GM12878 (cell line): ENCODE measurements around the gene NT5C3A. TPM values are rescaled to one million over a fixed set of nuclear protein-coding genes. Genes with fewer than 3 reads are reported as not detected.

Source experiments
- ATAC-seq: fragments of 200-7000 bp; cut with Tn5 transposase; 3 replicates; pipeline ENCODE4 v1.9.1; 2020; ENCODE audit warnings: mild to moderate bottlenecking, moderate library complexity
- BruUV-seq: library from RNA; stranded (reverse); fragments of 400-500 nt; replicated peaks from 2 replicates; lab custom pipeline; 2021; lab: Mats Ljungman, UMichigan
- CTCF ChIA-PET: fragments of 300-600 bp; sonication (Branson Sonifier 250); formaldehyde crosslinking; extraction: SDS; loops from one replicate; lab custom pipeline; 2021; ENCODE audit warnings: inconsistent platforms; lab: Yijun Ruan, JAX
- POLR2A ChIA-PET: fragments of 350-600 bp; formaldehyde crosslinking; extraction: SDS; loops from one replicate; lab custom pipeline; 2021; ENCODE audit warnings: inconsistent platforms; lab: Charles Lee
- RAD21 ChIA-PET: fragments of 300-600 bp; sonication (Branson Sonifier 250); formaldehyde crosslinking; loops from one replicate; lab custom pipeline; 2023; ENCODE audit warnings: antibody characterized with exemption; ENCODE audit not compliant: unreplicated experiment; lab: Charles Lee
- SMC1A ChIA-PET: fragments of 300-600 bp; sonication (Branson Sonifier 250); formaldehyde crosslinking; loops from one replicate; lab custom pipeline; 2023; ENCODE audit not compliant: unreplicated experiment, uncharacterized antibody; lab: Charles Lee
- DNase-seq: peaks from one replicate; pipeline ENCODE4 v3.0.0-alpha.2; 2011; ENCODE audit warnings: low read depth, low spot score
- FAIRE-seq: peaks from 3 replicates; lab custom pipeline; 2011; peaks lifted over from hg19 to GRCh38; lab: Jason Lieb, UNC
- H2AFZ ChIP-seq: 2 replicates; pipeline ENCODE4 v1.6.0; 2011; ENCODE audit warnings: low read depth, low read length, control low read depth; ENCODE audit not compliant: control insufficient read depth
- H3K27ac ChIP-seq: 2 replicates; pipeline ENCODE4 v1.5.1; 2011; ENCODE audit warnings: control low read depth; ENCODE audit not compliant: control insufficient read depth, insufficient read depth
- H3K27me3 ChIP-seq, 2 experiments: replicated peaks in 1 of 2; 2 replicates each; pipeline versions ENCODE4 v1.6.0 to v1.6.1; 2011; ENCODE audit warnings: low read length in 1 of 2; ENCODE audit not compliant: control insufficient read depth in 2 of 2, insufficient read depth in 2 of 2
- H3K36me3 ChIP-seq, 2 experiments: 2 replicates each; pipeline ENCODE4 v1.5.1; 2011; ENCODE audit warnings: low read length in 1 of 2; ENCODE audit not compliant: control insufficient read depth in 2 of 2, insufficient read depth in 2 of 2
- H3K4me1 ChIP-seq: 2 replicates; pipeline ENCODE4 v1.6.1; 2011; ENCODE audit warnings: mild to moderate bottlenecking, low read length, moderate library complexity, mixed read lengths; ENCODE audit not compliant: control insufficient read depth, insufficient read depth
- H3K4me2 ChIP-seq: 2 replicates; pipeline ENCODE4 v1.6.0; 2011; ENCODE audit warnings: control low read depth; ENCODE audit not compliant: control insufficient read depth, insufficient read depth
- H3K4me3 ChIP-seq: fragments of 200-600 bp; sonication (generic); 2 replicates; pipeline ENCODE4 v1.5.1; 2016
- H3K79me2 ChIP-seq: 2 replicates; pipeline ENCODE4 v1.6.0; 2011; ENCODE audit warnings: low read length; ENCODE audit not compliant: control insufficient read depth, insufficient read depth
- H3K9ac ChIP-seq: 2 replicates; pipeline ENCODE4 v1.8.0; 2011; ENCODE audit warnings: low read length, control low read depth, mixed read lengths; ENCODE audit not compliant: control insufficient read depth, insufficient read depth
- H3K9me3 ChIP-seq: replicated peaks from 3 replicates; pipeline ENCODE4 v1.5.1; 2011; ENCODE audit warnings: mild to moderate bottlenecking, low read length; ENCODE audit not compliant: control insufficient read depth, insufficient read depth
- H4K20me1 ChIP-seq: 2 replicates; pipeline ENCODE4 v1.6.0; 2011; ENCODE audit not compliant: control insufficient read depth, insufficient read depth
- ASH2L ChIP-seq: fragments of 300-600, 200-600 bp; sonication (generic); IDR thresholded peaks from 2 replicates; pipeline ENCODE4 v1.6.1; 2017; ENCODE audit warnings: low read depth, mild to moderate bottlenecking, borderline replicate concordance
- ATF2 ChIP-seq: IDR thresholded peaks from 2 replicates; pipeline ENCODE4 v1.6.1; 2012; ENCODE audit warnings: low read length, inconsistent platforms
- CBX5 ChIP-seq: sonication (generic); IDR thresholded peaks from 2 replicates; pipeline ENCODE4 v1.6.1; 2016; ENCODE audit warnings: low read depth, moderate library complexity, mild to moderate bottlenecking, inconsistent platforms
- MEF2A ChIP-seq: IDR thresholded peaks from 2 replicates; pipeline ENCODE4 v1.6.1; 2011; ENCODE audit warnings: low read depth, mild to moderate bottlenecking, low read length, moderate library complexity; ENCODE audit not compliant: insufficient read depth
- NR2C1 ChIP-seq: fragments of 450-650 bp; IDR thresholded peaks from 2 replicates; pipeline ENCODE4 v1.6.1; 2017; ENCODE audit warnings: antibody characterized with exemption, mild to moderate bottlenecking, moderate library complexity
- NR2C2 ChIP-seq: IDR thresholded peaks from 2 replicates; pipeline ENCODE4 v1.6.1; 2011; ENCODE audit warnings: borderline replicate concordance, low read depth; ENCODE audit not compliant: control insufficient read depth, insufficient read length
- NR2F1 ChIP-seq: fragments of 450-650 bp; conservative IDR thresholded peaks from 2 replicates; pipeline ENCODE4 v1.6.1; 2017; ENCODE audit warnings: mild to moderate bottlenecking
- SMAD5 ChIP-seq: IDR thresholded peaks from 2 replicates; pipeline ENCODE4 v1.6.1; 2016; ENCODE audit warnings: antibody characterized with exemption, low read depth
- SREBF2 ChIP-seq: IDR thresholded peaks from 2 replicates; pipeline ENCODE4 v1.6.1; 2012; ENCODE audit warnings: mild to moderate bottlenecking, low read length
- SUPT20H ChIP-seq: IDR thresholded peaks from 2 replicates; pipeline ENCODE4 v1.6.1; 2011; ENCODE audit warnings: low read depth, mild to moderate bottlenecking, low read length, moderate library complexity, borderline replicate concordance; ENCODE audit not compliant: control insufficient read depth
- TARDBP ChIP-seq: IDR thresholded peaks from 2 replicates; pipeline ENCODE4 v1.6.1; 2016; ENCODE audit warnings: borderline replicate concordance
- WGBS: methylation state at CpG from one replicate; pipeline ENCODE4 v1.1.6; 2016; ENCODE audit warnings: low lambda C conversion rate; ENCODE audit not compliant: insufficient replicate concordance, insufficient coverage; ENCODE audit errors: missing lambda C conversion rate; 5-methylcytosine and 5-hydroxymethylcytosine counted together
- in situ Hi-C: fragments of 300-500 bp; cut with MboI; formaldehyde crosslinking; loops from 9 replicates; pipeline ENCODE4 v1.14.3; 2018; ENCODE audit warnings: mixed read lengths
- intact Hi-C: fragments of 100-400 bp; cut with micrococcal nuclease; formaldehyde crosslinking; loops from one replicate; pipeline ENCODE4 v1.14.2; 2022; ENCODE audit not compliant: unreplicated experiment
- polyA plus RNA-seq, 11 experiments: library from polyadenylated mRNA; depleted of rRNA in 4 of 11; unstranded in 6 of 11; stranded (reverse) in 5 of 11; fragments of >200 nt; fragmentation: Nextera tagmentation in 4 of 11; fragmentation: Illumina TruSeq in 1 of 11; extraction: Ambion mirVana in 4 of 11; extraction: Trizol in 1 of 11; gene quantifications; 1 replicate in 1 of 11; 2 replicates in 10 of 11; pipeline versions ENCODE4 v1.2.1 to v1.2.3, GENCODE V29; 2011 to 2016; ENCODE audit warnings: inconsistent platforms in 2 of 11, missing spikeins in 2 of 11, low read depth in 1 of 11
- total RNA-seq, 4 experiments: library from RNA; depleted of rRNA in 3 of 4; stranded (reverse); fragments of >200 nt in 3 of 4; fragmentation: Illumina TruSeq in 1 of 4; extraction: Trizol in 1 of 4; gene quantifications; 2 replicates each; pipeline versions ENCODE4 v1.2.1 to v1.2.3, GENCODE V29; 2013 to 2021

The NT5C3A gene
- total and polyA plus RNA-seq, 10 of the 15 experiments (the other 5 are each of a cell fraction or from before 2014, with no cell fraction given): 53.0 to 111 (median 71.4) TPM

DNA sequence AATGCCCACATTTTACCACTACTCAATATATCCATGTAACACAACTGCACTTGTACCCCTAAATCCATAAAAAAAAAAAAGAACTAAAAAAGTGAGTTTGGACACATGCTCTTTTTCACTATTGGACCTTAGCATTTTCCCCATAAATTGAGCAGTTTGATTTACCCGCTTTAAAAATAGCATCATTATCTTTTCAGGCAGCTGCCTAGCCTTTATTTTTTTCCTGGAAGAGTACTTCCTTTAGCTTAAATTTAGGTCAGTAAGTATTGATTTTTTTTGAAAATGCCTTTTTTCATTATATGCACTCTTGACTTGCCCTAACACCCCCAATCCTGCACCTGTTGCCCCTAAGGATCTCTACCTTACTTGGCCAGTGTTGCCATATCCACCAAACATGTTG is 5.3 kb upstream of the NT5C3A start (continued):
- TF ChIP-seq ATF2: no peak
- TF ChIP-seq NR2F1: no peak
- no peak for TF ChIP-seq MEF2A

- BruUV-seq: no TSS peak
- CTCF ChIA-PET: interaction anchor here (2.3 kb wide), 1 partner anchor 42 kb away, joined by 7 read pairs; the partner anchor contains the start of gene RP9
- no peaks in the 10 kb centered on the region for H4K20me1 ChIP-seq
- ATAC-seq (no peak), FAIRE-seq (no peak), DNase-seq (no peak)
- no peak overlapping the region for H3K9ac ChIP-seq
- H3K36me3 ChIP-seq: no peaks in the 10 kb centered on the region
- SMC1A ChIA-PET: no interaction called here
- intact Hi-C loops (no loop called here), in situ Hi-C loops (no loop called here)
- no peaks in the 10 kb centered on the region for H3K27me3 ChIP-seq
- peaks cover 11% of the 10 kb centered on the region; the same call in 2 of the 3 replicates for H3K9me3 ChIP-seq
- no peak overlapping the region for H3K4me2 ChIP-seq
- no peak overlapping the region for H2AFZ ChIP-seq
- H3K4me1 ChIP-seq: no peaks in the 10 kb centered on the region
- no peak overlapping the region for H3K27ac ChIP-seq
- TF ChIP-seq TARDBP (no peak), SREBF2 (no peak), SMAD5 (no peak), NR2C1 (no peak), SUPT20H (no peak), ASH2L (no peak), NR2C2 (no peak), CBX5 (no peak)
- WGBS: 24% methylated on average over 1 of the region's 1 CpG
- POLR2A ChIA-PET: no interaction called here
- H3K79me2 ChIP-seq: peaks cover 9% of the 10 kb centered on the region
- H3K4me3 ChIP-seq: no peak overlapping the region
- RAD21 ChIA-PET: no interaction called here
These were observed 4.2 kb upstream of the NT5C3A start for GRCh38 chr7:33066771-33067170.
